ENCODE results near the gene PLA2G2E.

- TF ChIP-seq REST (IDR thresholded peaks at IDR 0.05; ENCODE audit: low read depth) (no peak), CREB1 (IDR thresholded peaks at IDR 0.05; ENCODE audit: low read depth) (no peak)
These were observed 30.7 kb downstream of the PLA2G2E start for GRCh38 chr1:19892628-19893168.

Measured in Ishikawa (cell line).